ENCODE results near the gene LRIG1. TPM values are rescaled to one million over a fixed set of nuclear protein-coding genes. Genes with fewer than 3 reads are reported as not detected.
"Not testable (repeated sequence)": the region's sequence is repeated elsewhere in the genome, so short reads cannot be mapped to it uniquely, and the experiment has no call there.

Gene LRIG1
- total and polyA plus RNA-seq, 7 experiments from 2014 or later: 14.5 to 46.3 (median 34.4) TPM

- peaks cover 7 to 32% (median 15%) of the 10 kb centered on the region in 7 donors for H3K4me1 Mint-ChIP-seq
- H3K4me3 Mint-ChIP-seq: no peak overlapping the region
- H3K27ac ChIP-seq (ENCODE audit: low read depth, low read length): no peak overlapping the region
- no peaks in the 10 kb centered on the region for H3K36me3 ChIP-seq (ENCODE audit: control insufficient read depth in 2 of 3, insufficient read depth in 3 of 3, low read length in 3 of 3)
- no peak for ATAC-seq
- ChIA-PET POLR2A (no interaction called here), CTCF (no interaction called here)
- no peak overlapping the region for H3K27ac Mint-ChIP-seq
- H3K4me3 ChIP-seq (ENCODE audit: low read length): no peak overlapping the region
- H3K9me3 ChIP-seq (ENCODE audit: control insufficient read depth in 2 of 3, low read length in 3 of 3): peaks cover 0 to 8% (median 0%) of the 10 kb centered on the region in 3 experiments
- H3K4me1 ChIP-seq (ENCODE audit: control insufficient read depth in 2 of 2, insufficient read depth in 2 of 2, low read length in 2 of 2): no peaks in the 10 kb centered on the region
- peaks cover 20 to 49% (median 34%) of the 10 kb centered on the region in 5 donors for H3K36me3 Mint-ChIP-seq
- no peaks in the 10 kb centered on the region for H3K27me3 Mint-ChIP-seq
- peaks cover 1 to 27% (median 17%) of the 10 kb centered on the region in 11 donors for H3K9me3 Mint-ChIP-seq
- DNase-seq: no peak
- no peaks in the 10 kb centered on the region for H3K27me3 ChIP-seq (ENCODE audit: control insufficient read depth in 2 of 2, insufficient read depth in 2 of 2, low read length in 2 of 2)
- intact Hi-C loops (cut with micrococcal nuclease): no loop called here
Measured at GRCh38 chr3:66425576-66426114, 75.2 kb downstream of the LRIG1 start.

GRCh38 chr3:66425032-66425431 lies 75.8 kb downstream of the LRIG1 start:
- ATAC-seq (no peak), DNase-seq (no peak)
- H3K4me3 Mint-ChIP-seq: no peak overlapping the region
- CTCF ChIA-PET: no interaction called here
- peaks cover 24 to 52% (median 40%) of the 10 kb centered on the region in 5 donors for H3K36me3 Mint-ChIP-seq
- H3K27ac ChIP-seq (ENCODE audit: low read depth, low read length): no peak overlapping the region
- H3K27me3 Mint-ChIP-seq: no peaks in the 10 kb centered on the region
- no peaks in the 10 kb centered on the region for H3K4me1 ChIP-seq (ENCODE audit: control insufficient read depth in 2 of 2, insufficient read depth in 2 of 2, low read length in 2 of 2)
- peaks cover 0 to 8% (median 0%) of the 10 kb centered on the region in 3 experiments for H3K9me3 ChIP-seq (ENCODE audit: control insufficient read depth in 2 of 3, low read length in 3 of 3)
- no peak overlapping the region for H3K4me3 ChIP-seq (ENCODE audit: low read length)
- intact Hi-C loops (cut with micrococcal nuclease): no loop called here
- peaks cover 4 to 33% (median 21%) of the 10 kb centered on the region in 11 donors for H3K9me3 Mint-ChIP-seq
- POLR2A ChIA-PET: no interaction called here
- no peaks in the 10 kb centered on the region for H3K36me3 ChIP-seq (ENCODE audit: control insufficient read depth in 2 of 3, insufficient read depth in 3 of 3, low read length in 3 of 3)
- no peak overlapping the region for H3K27ac Mint-ChIP-seq
- H3K4me1 Mint-ChIP-seq: peaks cover 7 to 38% (median 16%) of the 10 kb centered on the region in 7 donors
- H3K27me3 ChIP-seq (ENCODE audit: control insufficient read depth in 2 of 2, insufficient read depth in 2 of 2, low read length in 2 of 2): no peaks in the 10 kb centered on the region

DNA sequence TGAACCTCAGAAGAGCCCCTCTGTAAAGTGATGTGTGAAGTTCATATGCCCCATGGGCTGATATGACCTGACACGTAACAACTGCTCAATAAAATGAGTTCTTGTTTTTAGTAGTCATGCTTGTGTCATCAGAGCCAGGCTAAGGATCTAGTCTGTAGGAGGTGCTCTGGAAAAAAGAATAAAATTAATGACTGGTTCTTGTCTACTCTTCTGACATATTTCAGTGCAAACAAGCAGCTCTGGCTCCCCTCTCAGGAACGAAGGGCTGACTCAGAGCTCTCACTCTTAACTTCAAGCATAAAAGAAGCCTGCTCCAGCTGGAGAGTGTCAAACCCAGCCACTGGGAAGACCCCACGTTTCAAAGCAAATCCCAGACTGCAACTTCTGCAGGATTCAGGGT lies 77.0 kb downstream of the LRIG1 start:
- DNase-seq (no peak), ATAC-seq (no peak)
- Mint-ChIP-seq H3K4me1 (peaks cover 5 to 43% (median 25%) of the 10 kb centered on the region in 7 donors), H3K27me3 (no peaks in the 10 kb centered on the region), H3K9me3 (peaks cover 4 to 36% (median 21%) of the 10 kb centered on the region in 11 donors), H3K27ac (no peak overlapping the region), H3K36me3 (peaks cover 27 to 56% (median 42%) of the 10 kb centered on the region in 5 donors), H3K4me3 (no peak overlapping the region)
- CTCF ChIA-PET: interaction anchor here (1.1 kb wide), 1 partner anchor 16 kb away, joined by 4 read pairs; no protein-coding TSS in a partner anchor
- intact Hi-C loops (cut with micrococcal nuclease): no loop called here
- Histone ChIP-seq H3K27ac (ENCODE audit: low read depth, low read length) (no peak overlapping the region), H3K36me3 (ENCODE audit: control insufficient read depth in 2 of 3, insufficient read depth in 3 of 3, low read length in 3 of 3) (no peaks in the 10 kb centered on the region), H3K4me1 (ENCODE audit: control insufficient read depth in 2 of 2, insufficient read depth in 2 of 2, low read length in 2 of 2) (no peaks in the 10 kb centered on the region), H3K4me3 (ENCODE audit: low read length) (no peak overlapping the region), H3K9me3 (ENCODE audit: control insufficient read depth in 2 of 3, low read length in 3 of 3) (peaks cover 0 to 8% (median 0%) of the 10 kb centered on the region in 3 experiments), H3K27me3 (ENCODE audit: control insufficient read depth in 2 of 2, insufficient read depth in 2 of 2, low read length in 2 of 2) (no peaks in the 10 kb centered on the region)
- POLR2A ChIA-PET: no interaction called here

- DNase-seq; H3K9me3 ChIP-seq (ENCODE audit: control insufficient read depth in 2 of 3, low read length in 3 of 3); ATAC-seq; H3K27ac ChIP-seq (ENCODE audit: low read depth, low read length); H3K27me3 Mint-ChIP-seq; CTCF ChIA-PET; H3K4me3 Mint-ChIP-seq; H3K27ac Mint-ChIP-seq; H3K4me3 ChIP-seq (ENCODE audit: low read length); POLR2A ChIA-PET; H3K4me1 ChIP-seq (ENCODE audit: control insufficient read depth in 2 of 2, insufficient read depth in 2 of 2, low read length in 2 of 2); intact Hi-C loops (cut with micrococcal nuclease); H3K27me3 ChIP-seq (ENCODE audit: control insufficient read depth in 2 of 2, insufficient read depth in 2 of 2, low read length in 2 of 2); H3K36me3 ChIP-seq (ENCODE audit: control insufficient read depth in 2 of 3, insufficient read depth in 3 of 3, low read length in 3 of 3): not testable (repeated sequence)
- Mint-ChIP-seq H3K36me3 (peaks cover 27 to 62% (median 43%) of the 10 kb centered on the region in 5 donors), H3K9me3 (peaks cover 4 to 36% (median 20%) of the 10 kb centered on the region in 11 donors), H3K4me1 (peaks cover 5 to 37% (median 27%) of the 10 kb centered on the region in 7 donors)
Measured at GRCh38 chr3:66421893-66422292, 78.9 kb downstream of the LRIG1 start.

- Mint-ChIP-seq H3K36me3 (peaks cover 27 to 62% (median 43%) of the 10 kb centered on the region in 5 donors), H3K9me3 (peaks cover 4 to 36% (median 19%) of the 10 kb centered on the region in 11 donors), H3K4me3 (peak overlapping the region in 1 of 10 donors; percentile 28), H3K4me1 (peaks cover 5 to 34% (median 24%) of the 10 kb centered on the region in 7 donors)
- ATAC-seq; H3K27me3 Mint-ChIP-seq; H3K4me3 ChIP-seq (ENCODE audit: low read length); DNase-seq; H3K27ac ChIP-seq (ENCODE audit: low read depth, low read length); intact Hi-C loops (cut with micrococcal nuclease); H3K36me3 ChIP-seq (ENCODE audit: control insufficient read depth in 2 of 3, insufficient read depth in 3 of 3, low read length in 3 of 3); H3K27ac Mint-ChIP-seq; CTCF ChIA-PET; H3K27me3 ChIP-seq (ENCODE audit: control insufficient read depth in 2 of 2, insufficient read depth in 2 of 2, low read length in 2 of 2); POLR2A ChIA-PET; H3K4me1 ChIP-seq (ENCODE audit: control insufficient read depth in 2 of 2, insufficient read depth in 2 of 2, low read length in 2 of 2); H3K9me3 ChIP-seq (ENCODE audit: control insufficient read depth in 2 of 3, low read length in 3 of 3): not testable (repeated sequence)
Measured at GRCh38 chr3:66421144-66421543, 79.7 kb downstream of the LRIG1 start.

- no peak overlapping the region for H3K4me3 ChIP-seq (ENCODE audit: low read length)
- no peaks in the 10 kb centered on the region for H3K27me3 ChIP-seq (ENCODE audit: control insufficient read depth in 2 of 2, insufficient read depth in 2 of 2, low read length in 2 of 2)
- H3K27ac ChIP-seq (ENCODE audit: low read depth, low read length): no peak overlapping the region
- ATAC-seq (no peak), DNase-seq (no peak)
- Mint-ChIP-seq H3K9me3 (peaks cover 4 to 36% (median 19%) of the 10 kb centered on the region in 11 donors), H3K4me1 (peaks cover 0 to 26% (median 16%) of the 10 kb centered on the region in 7 donors), H3K27me3 (no peaks in the 10 kb centered on the region), H3K4me3 (no peak overlapping the region), H3K27ac (peak overlapping the region in 1 of 9 donors; percentile 25), H3K36me3 (peaks cover 27 to 51% (median 45%) of the 10 kb centered on the region in 5 donors)
- ChIA-PET CTCF (interaction anchor here (0.7 to 1.3 kb wide), 2 partner anchors 11 to 40 kb away, joined by 3 read pairs; no protein-coding TSS in a partner anchor), POLR2A (no interaction called here)
- H3K4me1 ChIP-seq (ENCODE audit: control insufficient read depth in 2 of 2, insufficient read depth in 2 of 2, low read length in 2 of 2): no peaks in the 10 kb centered on the region
- H3K36me3 ChIP-seq (ENCODE audit: control insufficient read depth in 2 of 3, insufficient read depth in 3 of 3, low read length in 3 of 3): peaks cover 0 to 4% (median 2%) of the 10 kb centered on the region in 3 experiments
- intact Hi-C loops (cut with micrococcal nuclease): no loop called here
- H3K9me3 ChIP-seq (ENCODE audit: control insufficient read depth in 2 of 3, low read length in 3 of 3): peaks cover 0 to 8% (median 0%) of the 10 kb centered on the region in 3 experiments
Measured at GRCh38 chr3:66419036-66419435, 81.8 kb downstream of the LRIG1 start.
